Gastrocnemius medialis (tissue), 4 donors: ENCODE results near the gene STRA6. TPM values are rescaled to one million over a fixed set of nuclear protein-coding genes. Genes with fewer than 3 reads are reported as not detected.
A peak's percentile ranks its signal among the peaks of the same experiment; 100 is the strongest.

ENCODE experiments used
- ATAC-seq, 2 donors: fragments of 150-250 bp; one replicate each; pipeline ENCODE4 v1.9.1; 2016
- DNase-seq, 2 donors: peaks; one replicate each; pipeline ENCODE4 v3.0.0-alpha.2; 2019
- H3K27ac ChIP-seq, 4 donors: fragments of 200-600 bp; sonication (generic); 1 replicate in 1 of 4; 2 replicates in 3 of 4; pipeline ENCODE4 v1.5.1; 2016 to 2018; ENCODE audit warnings: mild to moderate bottlenecking in 2 of 4, moderate library complexity in 1 of 4
- H3K27me3 ChIP-seq, 3 donors: fragments of 200-600 bp; sonication (generic) in 2 of 3; 1 replicate in 1 of 3; 2 replicates in 2 of 3; pipeline versions ENCODE4 v1.5.1 to v1.6.0; 2016 to 2019; ENCODE audit warnings: mild to moderate bottlenecking in 1 of 3, moderate library complexity in 1 of 3
- H3K36me3 ChIP-seq, 2 donors: fragments of 200-600 bp; sonication (generic) in 1 of 2; one replicate each; pipeline ENCODE4 v1.5.1; 2017 to 2018
- H3K4me1 ChIP-seq, 2 donors: fragments of 200-600 bp; sonication (generic) in 1 of 2; one replicate each; pipeline ENCODE4 v1.5.1; 2016 to 2017; ENCODE audit warnings: mild to moderate bottlenecking in 2 of 2
- H3K4me3 ChIP-seq, 4 donors: fragments of 200-600 bp; sonication (generic) in 3 of 4; 1 replicate in 1 of 4; 2 replicates in 3 of 4; pipeline ENCODE4 v1.5.1; 2016 to 2019; ENCODE audit warnings: mild to moderate bottlenecking in 2 of 4
- H3K9me3 ChIP-seq, 3 donors: fragments of 200-600 bp; sonication (generic) in 2 of 3; 1 replicate in 1 of 3; 2 replicates in 2 of 3; pipeline ENCODE4 v1.5.1; 2016 to 2019
- CTCF ChIP-seq, 5 experiments: fragments of 450-650 bp in 3 of 5; fragments of 200-600 bp in 2 of 5; sonication (generic) in 2 of 5; IDR thresholded peaks in 4 of 5; conservative IDR thresholded peaks in 1 of 5; 1 replicate in 4 of 5; 2 replicates in 1 of 5; pipeline ENCODE4 v1.5.1; 2016 to 2019; ENCODE audit warnings: antibody characterized with exemption in 5 of 5, mild to moderate bottlenecking in 3 of 5, moderate library complexity in 3 of 5
- POLR2A ChIP-seq, 2 donors: fragments of 450-650 bp; IDR thresholded peaks; one replicate each; pipeline ENCODE4 v1.6.1; 2017; ENCODE audit warnings: antibody characterized with exemption in 2 of 2, mild to moderate bottlenecking in 2 of 2, moderate library complexity in 2 of 2
- in situ Hi-C, 4 donors: fragments of 200-750 bp; cut with MboI; loops; one replicate each; pipeline versions ENCODE4 v1.15.0 to v1.8.0; 2017; ENCODE audit warnings: low sequenced_read_pairs in 4 of 4
- intact Hi-C: fragments of 100-400 bp; cut with DNase I; formaldehyde crosslinking; loops from one replicate; pipeline ENCODE4 v1.15.1; 2023; ENCODE audit warnings: low total_unique reads
- total RNA-seq, 4 donors: library from RNA; depleted of rRNA; stranded (reverse); fragments of >200 nt; gene quantifications; one replicate each; pipeline versions ENCODE4 v1.1.0 to v1.2.3, GENCODE V29; 2016

Gene STRA6
- total RNA-seq, 4 donors from 2014 or later, result not detected

- peak overlapping the region in 3 of 4 donors; percentile 34 to 55 (median 45) for H3K27ac ChIP-seq
- H3K9me3 ChIP-seq, result no peaks in the 10 kb centered on the region
- no peaks in the 10 kb centered on the region for H3K36me3 ChIP-seq
- intact Hi-C loops (no loop called here), in situ Hi-C loops (no loop called here)
- ATAC-seq (no peak), DNase-seq (no peak)
- no peak overlapping the region for H3K4me3 ChIP-seq
- H3K4me1 ChIP-seq, result peaks cover 9 to 23% of the 10 kb centered on the region in 2 donors
- TF ChIP-seq CTCF (IDR thresholded peaks at IDR 0.05 in 4 of 5, conservative IDR thresholded peaks at IDR 0.05 in 1 of 5) (no peak), POLR2A (IDR thresholded peaks at IDR 0.05) (no peak)
- no peaks in the 10 kb centered on the region for H3K27me3 ChIP-seq
Measured at GRCh38 chr15:74178326-74179100, 24.1 kb downstream of the STRA6 start.

- TF ChIP-seq CTCF (IDR thresholded peaks at IDR 0.05 in 4 of 5, conservative IDR thresholded peaks at IDR 0.05 in 1 of 5), result no peak
- no peak for TF ChIP-seq POLR2A (IDR thresholded peaks at IDR 0.05)
- H3K27me3 ChIP-seq, result no peaks in the 10 kb centered on the region
- no peaks in the 10 kb centered on the region for H3K9me3 ChIP-seq
- ATAC-seq (no peak), DNase-seq (no peak)
- intact Hi-C loops (no loop called here), in situ Hi-C loops (no loop called here)
- H3K4me3 ChIP-seq, result no peak overlapping the region
- peaks cover 9 to 23% of the 10 kb centered on the region in 2 donors for H3K4me1 ChIP-seq
- no peak overlapping the region for H3K27ac ChIP-seq
- no peaks in the 10 kb centered on the region for H3K36me3 ChIP-seq
Measured at GRCh38 chr15:74176262-74177214, 26.0 kb downstream of the STRA6 start.

GRCh38 chr15:74175271-74176191, 27.1 kb downstream of the STRA6 start:
- H3K4me1 ChIP-seq, result peaks cover 9 to 23% of the 10 kb centered on the region in 2 donors
- intact Hi-C loops (no loop called here), in situ Hi-C loops (no loop called here)
- DNase-seq (no peak), ATAC-seq (no peak)
- H3K27me3 ChIP-seq, result no peaks in the 10 kb centered on the region
- H3K4me3 ChIP-seq, result peak overlapping the region in 1 of 4 donors; percentile 33
- no peak overlapping the region for H3K27ac ChIP-seq
- no peaks in the 10 kb centered on the region for H3K36me3 ChIP-seq
- H3K9me3 ChIP-seq, result no peaks in the 10 kb centered on the region
- no peak for TF ChIP-seq POLR2A (IDR thresholded peaks at IDR 0.05)
- no peak for TF ChIP-seq CTCF (IDR thresholded peaks at IDR 0.05 in 4 of 5, conservative IDR thresholded peaks at IDR 0.05 in 1 of 5)

- no peak for TF ChIP-seq CTCF (IDR thresholded peaks at IDR 0.05 in 4 of 5, conservative IDR thresholded peaks at IDR 0.05 in 1 of 5)
- no peak for TF ChIP-seq POLR2A (IDR thresholded peaks at IDR 0.05)
- no peak for ATAC-seq
- Histone ChIP-seq H3K27me3 (no peaks in the 10 kb centered on the region), H3K9me3 (no peaks in the 10 kb centered on the region), H3K4me1 (peaks cover 8 to 20% of the 10 kb centered on the region in 2 donors), H3K27ac (peak overlapping the region in 1 of 4 donors; percentile 51), H3K4me3 (peak overlapping the region in 2 of 4 donors; percentile 17 to 33), H3K36me3 (no peaks in the 10 kb centered on the region)
- no peak for DNase-seq
- intact Hi-C loops (loop anchor here (5.0 kb wide), 1 partner anchor 38 kb away; no protein-coding TSS in a partner anchor), in situ Hi-C loops (no loop called here)
Measured at GRCh38 chr15:74174958-74175253, 27.7 kb downstream of the STRA6 start.
